Thyroid gland (tissue), 4 donors: ENCODE data around the gene ACP4.

ENCODE experiments used
- POLR2A ChIP-seq, 2 donors: fragments of 450-650 bp; IDR thresholded peaks; one replicate each; pipeline ENCODE4 v1.6.1; 2017; ENCODE audit warnings: antibody characterized with exemption in 2 of 2, mild to moderate bottlenecking in 2 of 2, moderate library complexity in 1 of 2
- TF ChIP-seq, protein P1 (sequence below), 6 experiments: fragments of 200-600 bp in 3 of 6; fragments of 450-650 bp in 3 of 6; sonication (generic) in 3 of 6; IDR thresholded peaks; one replicate each; pipeline ENCODE4 v1.5.1; 2016 to 2019; ENCODE audit warnings: antibody characterized with exemption in 6 of 6, mild to moderate bottlenecking in 2 of 6, inconsistent platforms in 1 of 6, moderate library complexity in 1 of 6

DNA sequence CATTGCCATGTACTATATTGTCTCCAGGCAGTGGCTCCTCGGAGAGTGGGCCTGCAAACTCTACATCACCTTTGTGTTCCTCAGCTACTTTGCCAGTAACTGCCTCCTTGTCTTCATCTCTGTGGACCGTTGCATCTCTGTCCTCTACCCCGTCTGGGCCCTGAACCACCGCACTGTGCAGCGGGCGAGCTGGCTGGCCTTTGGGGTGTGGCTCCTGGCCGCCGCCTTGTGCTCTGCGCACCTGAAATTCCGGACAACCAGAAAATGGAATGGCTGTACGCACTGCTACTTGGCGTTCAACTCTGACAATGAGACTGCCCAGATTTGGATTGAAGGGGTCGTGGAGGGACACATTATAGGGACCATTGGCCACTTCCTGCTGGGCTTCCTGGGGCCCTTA lies 19.3 kb upstream of the ACP4 start:
- TF ChIP-seq, protein P1, sequence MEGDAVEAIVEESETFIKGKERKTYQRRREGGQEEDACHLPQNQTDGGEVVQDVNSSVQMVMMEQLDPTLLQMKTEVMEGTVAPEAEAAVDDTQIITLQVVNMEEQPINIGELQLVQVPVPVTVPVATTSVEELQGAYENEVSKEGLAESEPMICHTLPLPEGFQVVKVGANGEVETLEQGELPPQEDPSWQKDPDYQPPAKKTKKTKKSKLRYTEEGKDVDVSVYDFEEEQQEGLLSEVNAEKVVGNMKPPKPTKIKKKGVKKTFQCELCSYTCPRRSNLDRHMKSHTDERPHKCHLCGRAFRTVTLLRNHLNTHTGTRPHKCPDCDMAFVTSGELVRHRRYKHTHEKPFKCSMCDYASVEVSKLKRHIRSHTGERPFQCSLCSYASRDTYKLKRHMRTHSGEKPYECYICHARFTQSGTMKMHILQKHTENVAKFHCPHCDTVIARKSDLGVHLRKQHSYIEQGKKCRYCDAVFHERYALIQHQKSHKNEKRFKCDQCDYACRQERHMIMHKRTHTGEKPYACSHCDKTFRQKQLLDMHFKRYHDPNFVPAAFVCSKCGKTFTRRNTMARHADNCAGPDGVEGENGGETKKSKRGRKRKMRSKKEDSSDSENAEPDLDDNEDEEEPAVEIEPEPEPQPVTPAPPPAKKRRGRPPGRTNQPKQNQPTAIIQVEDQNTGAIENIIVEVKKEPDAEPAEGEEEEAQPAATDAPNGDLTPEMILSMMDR (IDR thresholded peaks at IDR 0.05): no peak
- TF ChIP-seq POLR2A (IDR thresholded peaks at IDR 0.05): no peak
